ENCODE data around the gene BAHD1.

BAHD1 gene

GRCh38 chr15:40424483-40425115 lies 16.2 kb upstream of the BAHD1 start:
- no peak for DNase-seq (ENCODE audit: low read depth in 2 of 2)

- DNase-seq (ENCODE audit: low read depth in 2 of 2): no peak
These were observed 15.1 kb upstream of the BAHD1 start for GRCh38 chr15:40425681-40426080.

- DNase-seq (ENCODE audit: low read depth in 2 of 2): no peak
These were observed 13.6 kb upstream of the BAHD1 start for GRCh38 chr15:40427188-40427587.

GRCh38 chr15:40428185-40428584 lies 12.6 kb upstream of the BAHD1 start:
- DNase-seq (ENCODE audit: low read depth in 2 of 2): no peak

GRCh38 chr15:40429068-40429710 lies 11.6 kb upstream of the BAHD1 start:
- no peak for DNase-seq (ENCODE audit: low read depth in 2 of 2)

GRCh38 chr15:40430271-40430805 lies 10.4 kb upstream of the BAHD1 start:
- DNase-seq (ENCODE audit: low read depth in 2 of 2): no peak

GRCh38 chr15:40435023-40435709 lies 5.6 kb upstream of the BAHD1 start:
- no peak for DNase-seq (ENCODE audit: low read depth in 2 of 2)

- DNase-seq (ENCODE audit: low read depth in 2 of 2): no peak
These were observed 5.1 kb upstream of the BAHD1 start for GRCh38 chr15:40435710-40436089.

GRCh38 chr15:40436116-40436891 lies 4.4 kb upstream of the BAHD1 start:
- no peak for DNase-seq (ENCODE audit: low read depth in 2 of 2)

GRCh38 chr15:40436892-40437751 lies 3.6 kb upstream of the BAHD1 start:
- DNase-seq (ENCODE audit: low read depth in 2 of 2): no peak

GRCh38 chr15:40437752-40438687 lies 2.7 kb upstream of the BAHD1 start:
- no peak for DNase-seq (ENCODE audit: low read depth in 2 of 2)

- DNase-seq (ENCODE audit: low read depth in 2 of 2): no peak
These were observed 2.0 kb upstream of the BAHD1 start for GRCh38 chr15:40438712-40439111.

GRCh38 chr15:40439461-40439959 lies 1.2 kb upstream of the BAHD1 start:
- no peak for DNase-seq (ENCODE audit: low read depth in 2 of 2)

GRCh38 chr15:40439960-40440742 lies 602 bp upstream of the BAHD1 start:
- DNase-seq (ENCODE audit: low read depth in 2 of 2): no peak

- DNase-seq (ENCODE audit: low read depth in 2 of 2): no peak
These were observed 1.1 kb downstream of the BAHD1 start for GRCh38 chr15:40441565-40442531.

- DNase-seq (ENCODE audit: low read depth in 2 of 2): no peak
These were observed 2.5 kb downstream of the BAHD1 start for GRCh38 chr15:40443255-40443654.

GRCh38 chr15:40443846-40444245 lies 3.1 kb downstream of the BAHD1 start:
- no peak for DNase-seq (ENCODE audit: low read depth in 2 of 2)

GRCh38 chr15:40444736-40445135 lies 4.0 kb downstream of the BAHD1 start:
- no peak for DNase-seq (ENCODE audit: low read depth in 2 of 2)
